IPS DF 6.9 (cell line): ENCODE measurements around the gene ALX4.

Experiments used
- DNase-seq: peaks from one replicate; pipeline ENCODE4 v3.0.0-alpha.2; 2013; ENCODE audit warnings: low read depth, low spot score
- H3K27ac ChIP-seq: one replicate; pipeline ENCODE4 v1.5.1; 2013; ENCODE audit warnings: low read length, control low read depth
- H3K27me3 ChIP-seq: 2 replicates; pipeline ENCODE4 v1.6.1; 2013; ENCODE audit warnings: mild to moderate bottlenecking, low read length; ENCODE audit not compliant: control insufficient read depth, insufficient read depth
- H3K36me3 ChIP-seq: 2 replicates; pipeline ENCODE4 v1.6.1; 2013; ENCODE audit warnings: low read length; ENCODE audit not compliant: control insufficient read depth, insufficient read depth
- H3K4me1 ChIP-seq: 2 replicates; pipeline ENCODE4 v1.6.1; 2013; ENCODE audit warnings: low read length; ENCODE audit not compliant: control insufficient read depth, insufficient read depth
- H3K4me3 ChIP-seq: 2 replicates; pipeline ENCODE4 v1.5.1; 2013; ENCODE audit warnings: mild to moderate bottlenecking, low read length
- H3K9me3 ChIP-seq: 2 replicates; pipeline ENCODE4 v1.6.1; 2013; ENCODE audit warnings: low read length, inconsistent platforms; ENCODE audit not compliant: control insufficient read depth, insufficient read depth
- WGBS: extraction: QIAGEN DNeasy Blood & Tissue Kit; methylation state at CpG from one replicate; pipeline ENCODE4 v1.1.7; 2013; ENCODE audit warnings: mixed read lengths, missing lambda C conversion rate; ENCODE audit not compliant: insufficient read length, insufficient coverage; 5-methylcytosine and 5-hydroxymethylcytosine counted together

ALX4 gene

DNA sequence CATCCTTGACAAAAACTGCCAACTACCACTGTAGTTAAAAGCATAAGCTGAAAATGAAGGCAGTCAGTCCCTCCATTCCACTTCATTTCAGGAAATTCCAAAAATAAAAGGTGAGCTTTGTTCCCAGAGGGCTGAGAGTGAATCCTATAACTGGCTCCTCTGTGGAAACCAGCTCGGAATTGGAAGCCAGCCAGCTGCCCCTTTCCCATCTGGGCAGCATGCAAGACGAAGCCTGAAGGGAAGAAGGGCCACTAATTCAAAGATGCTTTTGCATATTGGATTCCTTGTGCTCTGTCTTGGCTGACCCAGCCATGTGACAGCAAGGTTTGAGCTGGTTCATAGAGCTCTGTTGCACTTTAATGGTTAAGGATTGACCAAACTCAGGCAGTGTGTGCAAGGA is 83.4 kb downstream of the ALX4 start:
- DNase-seq = no peak
- Histone ChIP-seq H3K4me3 (no peak overlapping the region), H3K27me3 (no peaks in the 10 kb centered on the region), H3K27ac (no peak overlapping the region), H3K4me1 (no peaks in the 10 kb centered on the region), H3K9me3 (no peaks in the 10 kb centered on the region), H3K36me3 (no peaks in the 10 kb centered on the region)
- no CpG with 5 or more reads among the region's 2 CpGs for WGBS

DNA sequence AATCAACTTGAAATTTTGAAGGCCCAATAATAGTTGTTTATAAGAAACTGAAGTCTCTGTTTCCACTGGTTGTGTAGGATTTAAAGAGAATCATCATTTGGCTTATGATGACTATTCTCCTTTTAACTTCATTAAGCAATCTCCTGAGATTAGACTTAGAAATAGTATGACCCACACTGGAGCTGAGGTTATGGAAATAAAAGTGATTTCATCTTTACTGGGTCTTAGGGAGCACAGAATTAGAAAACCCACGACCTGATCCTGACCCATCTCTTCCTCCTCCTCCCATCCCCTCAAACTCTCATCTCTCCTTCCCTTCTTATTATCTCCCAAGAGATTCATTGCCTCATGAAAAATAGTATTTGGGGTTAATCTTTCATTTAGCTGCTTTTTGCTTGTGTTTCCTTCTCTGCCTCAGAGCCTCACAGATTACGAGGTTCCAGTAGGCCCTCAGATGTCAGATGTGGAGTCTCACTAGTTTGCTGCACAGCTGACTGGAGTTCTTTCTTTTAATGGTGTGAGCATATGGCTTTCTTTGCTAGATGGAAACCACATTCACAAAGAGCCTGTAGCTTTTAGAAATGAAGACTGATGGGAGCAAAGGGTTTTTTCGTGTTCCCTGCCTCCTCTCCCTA is 85.0 kb downstream of the ALX4 start:
- H3K36me3 ChIP-seq = no peaks in the 10 kb centered on the region
- no peaks in the 10 kb centered on the region for H3K9me3 ChIP-seq
- no peaks in the 10 kb centered on the region for H3K27me3 ChIP-seq
- H3K4me1 ChIP-seq = no peaks in the 10 kb centered on the region
- no peak overlapping the region for H3K4me3 ChIP-seq
- no peak overlapping the region for H3K27ac ChIP-seq
- WGBS = no CpG with 5 or more reads among the region's 3 CpGs
- no peak for DNase-seq

- no peak for DNase-seq
- Histone ChIP-seq H3K36me3 (no peaks in the 10 kb centered on the region), H3K27me3 (no peaks in the 10 kb centered on the region), H3K4me1 (no peaks in the 10 kb centered on the region), H3K9me3 (no peaks in the 10 kb centered on the region), H3K27ac (no peak overlapping the region), H3K4me3 (no peak overlapping the region)
Measured at GRCh38 chr11:44223238-44223637, 86.7 kb downstream of the ALX4 start.

DNA sequence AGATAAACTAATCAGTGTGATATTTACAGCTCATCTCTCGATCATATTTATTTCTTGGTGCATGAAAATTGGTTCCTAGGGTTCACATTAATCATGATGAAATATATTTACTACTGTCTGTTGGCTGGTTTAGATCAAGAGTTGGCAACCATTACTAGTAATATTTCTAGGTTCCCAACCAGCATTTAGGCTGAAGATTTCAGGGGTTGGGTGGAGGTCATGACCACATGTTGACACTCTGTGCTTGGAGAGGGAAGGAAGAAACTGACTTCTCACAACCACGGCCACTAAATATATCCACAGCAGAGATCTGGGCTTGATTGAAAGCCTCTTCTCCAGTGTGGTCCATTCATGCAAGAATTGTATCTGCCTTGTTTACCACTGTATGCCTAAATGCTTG is 87.9 kb downstream of the ALX4 start:
- no CpG with 5 or more reads among the region's 2 CpGs for WGBS

GRCh38 chr11:44221456-44221855 is 88.5 kb downstream of the ALX4 start:
- no peaks in the 10 kb centered on the region for H3K4me1 ChIP-seq
- H3K27me3 ChIP-seq = no peaks in the 10 kb centered on the region
- no peak overlapping the region for H3K4me3 ChIP-seq
- WGBS = no CpG with 5 or more reads among the region's 3 CpGs
- H3K9me3 ChIP-seq = no peaks in the 10 kb centered on the region
- H3K36me3 ChIP-seq = no peaks in the 10 kb centered on the region
- no peak for DNase-seq
- no peak overlapping the region for H3K27ac ChIP-seq

More for the DNA sequence above, 87.9 kb downstream of the ALX4 start:
- no peak for DNase-seq
- no peak overlapping the region for H3K4me3 ChIP-seq
- H3K27ac ChIP-seq = no peak overlapping the region
- no peaks in the 10 kb centered on the region for H3K36me3 ChIP-seq
- H3K9me3 ChIP-seq = no peaks in the 10 kb centered on the region
- H3K27me3 ChIP-seq = no peaks in the 10 kb centered on the region
- no peaks in the 10 kb centered on the region for H3K4me1 ChIP-seq

DNA sequence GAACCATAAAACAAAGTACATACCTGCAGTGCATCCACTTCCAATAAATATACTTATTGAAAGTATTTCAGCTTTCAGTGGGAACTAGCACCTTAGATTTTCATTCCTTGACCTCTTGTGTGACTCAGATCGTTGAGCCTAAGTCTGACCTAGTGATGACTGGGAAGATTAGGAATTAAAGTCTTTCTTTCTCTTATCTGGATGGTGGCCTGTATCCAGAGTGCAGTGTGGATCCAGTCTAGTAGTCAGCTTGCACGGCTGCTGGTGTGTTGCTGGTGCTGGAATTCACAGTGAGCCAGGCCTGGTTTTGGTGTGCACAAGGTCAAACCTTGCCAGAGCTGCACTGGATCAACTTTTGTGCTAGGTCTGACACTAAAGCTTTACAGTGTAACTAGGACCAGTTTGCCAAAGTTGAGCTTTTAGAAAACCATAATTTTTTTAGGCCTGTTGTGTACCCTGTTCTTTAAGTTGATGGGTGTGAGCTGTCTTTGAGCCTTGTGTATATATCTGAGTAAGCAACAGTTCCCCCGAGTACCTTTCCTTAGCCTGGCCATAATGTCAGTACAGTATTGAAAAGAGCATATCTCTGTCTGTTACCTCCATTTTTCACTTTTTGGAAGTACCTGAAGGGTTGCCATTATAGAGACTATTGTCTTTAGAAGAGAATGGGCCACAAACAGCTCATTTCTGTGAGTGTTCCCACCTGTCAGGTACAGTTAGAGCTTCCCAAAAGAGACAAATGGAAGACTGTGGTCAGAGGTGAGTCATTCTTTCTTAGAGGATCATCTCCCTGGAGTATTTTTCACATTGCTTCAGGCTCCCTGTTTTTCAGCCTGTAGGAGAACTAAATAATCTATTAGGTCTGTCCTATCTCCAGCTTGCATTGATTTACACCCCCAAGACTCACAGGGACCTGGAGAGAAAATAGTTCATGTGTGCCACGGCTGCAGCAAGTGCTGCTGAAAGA is 89.8 kb downstream of the ALX4 start:
- DNase-seq = no peak
- H3K36me3 ChIP-seq = no peaks in the 10 kb centered on the region
- H3K4me1 ChIP-seq = no peaks in the 10 kb centered on the region
- H3K9me3 ChIP-seq = no peaks in the 10 kb centered on the region
- H3K27ac ChIP-seq = no peak overlapping the region
- no CpG with 5 or more reads among the region's 4 CpGs for WGBS
- H3K27me3 ChIP-seq = no peaks in the 10 kb centered on the region
- H3K4me3 ChIP-seq = no peak overlapping the region

- no peaks in the 10 kb centered on the region for H3K27me3 ChIP-seq
- no peaks in the 10 kb centered on the region for H3K36me3 ChIP-seq
- no peak for DNase-seq
- WGBS = no CpG with 5 or more reads among the region's 1 CpG
- H3K4me3 ChIP-seq = no peak overlapping the region
- H3K4me1 ChIP-seq = no peaks in the 10 kb centered on the region
- no peaks in the 10 kb centered on the region for H3K9me3 ChIP-seq
- no peak overlapping the region for H3K27ac ChIP-seq
Measured at GRCh38 chr11:44217432-44217831, 92.5 kb downstream of the ALX4 start.

GRCh38 chr11:44213148-44213547 is 96.8 kb downstream of the ALX4 start:
- Histone ChIP-seq H3K27me3 (no peaks in the 10 kb centered on the region), H3K9me3 (no peaks in the 10 kb centered on the region), H3K27ac (no peak overlapping the region), H3K4me3 (no peak overlapping the region), H3K36me3 (no peaks in the 10 kb centered on the region), H3K4me1 (no peaks in the 10 kb centered on the region)
- WGBS = no CpG with 5 or more reads among the region's 1 CpG
- no peak for DNase-seq

DNA sequence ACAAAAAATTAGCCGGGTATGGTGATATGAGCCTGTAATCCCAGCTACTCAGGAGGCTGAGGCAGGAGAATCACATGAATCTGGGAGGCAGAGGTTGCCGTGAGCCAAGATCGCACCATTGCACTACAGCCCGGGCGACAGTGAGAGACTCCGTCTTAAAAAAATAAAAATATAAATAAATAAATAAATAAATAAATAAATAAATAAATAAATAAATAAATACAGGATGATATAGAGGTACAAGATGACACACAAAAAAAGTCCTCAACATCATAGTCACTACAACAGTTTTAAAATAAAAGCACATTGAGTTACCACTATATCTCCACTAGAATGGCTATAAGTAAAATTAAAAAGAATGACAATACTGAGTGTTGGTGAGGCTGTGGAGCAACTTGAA is 97.8 kb downstream of the ALX4 start:
- H3K4me1 ChIP-seq = no peaks in the 10 kb centered on the region
- H3K36me3 ChIP-seq = no peaks in the 10 kb centered on the region
- H3K9me3 ChIP-seq = no peaks in the 10 kb centered on the region
- H3K27ac ChIP-seq = no peak overlapping the region
- DNase-seq = no peak
- no CpG with 5 or more reads among the region's 6 CpGs for WGBS
- no peak overlapping the region for H3K4me3 ChIP-seq
- no peaks in the 10 kb centered on the region for H3K27me3 ChIP-seq
